Measurements from ENCODE around the gene TUSC7.

Gene TUSC7

GRCh38 chr3:116678853-116679252 is 30.7 kb upstream of the TUSC7 start:
- no peak for DNase-seq
- Histone ChIP-seq H3K4me2 (ENCODE audit: insufficient read depth, low read length) (no peak overlapping the region), H3K9me3 (ENCODE audit: insufficient read depth, low read length, severe bottlenecking) (no peaks in the 10 kb centered on the region), H3K36me3 (ENCODE audit: insufficient read depth, low read length) (no peaks in the 10 kb centered on the region), H3K9ac (ENCODE audit: low read depth, low read length) (no peak overlapping the region), H4K20me1 (ENCODE audit: insufficient read depth, low read length) (no peaks in the 10 kb centered on the region), H3K27me3 (ENCODE audit: insufficient read depth, low read length, poor library complexity) (no peaks in the 10 kb centered on the region), H3K4me3 (ENCODE audit: low read depth in 1 of 2, low read length in 2 of 2) (no peak overlapping the region), H2AFZ (ENCODE audit: low read depth, low read length) (no peak overlapping the region), H3K79me2 (ENCODE audit: insufficient read depth, low read length) (no peaks in the 10 kb centered on the region), H3K4me1 (ENCODE audit: insufficient read depth, low read length) (no peaks in the 10 kb centered on the region), H3K27ac (ENCODE audit: low read length) (no peak overlapping the region)
- TF ChIP-seq CTCF (IDR thresholded peaks at IDR 0.05; ENCODE audit: borderline replicate concordance, extremely low read depth, low read length, poor library complexity, severe bottlenecking) (no peak), EZH2 (IDR thresholded peaks at IDR 0.05; ENCODE audit: borderline replicate concordance, low read depth, low read length, severe bottlenecking) (no peak)
- no peak for ATAC-seq (ENCODE audit: insufficient read depth, low read depth)

- H4K20me1 ChIP-seq (ENCODE audit: insufficient read depth, low read length): no peaks in the 10 kb centered on the region
- TF ChIP-seq CTCF (IDR thresholded peaks at IDR 0.05; ENCODE audit: borderline replicate concordance, extremely low read depth, low read length, poor library complexity, severe bottlenecking) (no peak), EZH2 (IDR thresholded peaks at IDR 0.05; ENCODE audit: borderline replicate concordance, low read depth, low read length, severe bottlenecking) (no peak)
- no peaks in the 10 kb centered on the region for H3K4me1 ChIP-seq (ENCODE audit: insufficient read depth, low read length)
- no peaks in the 10 kb centered on the region for H3K79me2 ChIP-seq (ENCODE audit: insufficient read depth, low read length)
- no peak overlapping the region for H3K4me2 ChIP-seq (ENCODE audit: insufficient read depth, low read length)
- no peak overlapping the region for H3K9ac ChIP-seq (ENCODE audit: low read depth, low read length)
- no peaks in the 10 kb centered on the region for H3K36me3 ChIP-seq (ENCODE audit: insufficient read depth, low read length)
- H3K27me3 ChIP-seq (ENCODE audit: insufficient read depth, low read length, poor library complexity): no peaks in the 10 kb centered on the region
- no peak overlapping the region for H3K27ac ChIP-seq (ENCODE audit: low read length)
- ATAC-seq (ENCODE audit: insufficient read depth, low read depth): no peak
- no peak overlapping the region for H3K4me3 ChIP-seq (ENCODE audit: low read depth in 1 of 2, low read length in 2 of 2)
- no peak overlapping the region for H2AFZ ChIP-seq (ENCODE audit: low read depth, low read length)
- no peak for DNase-seq
- no peaks in the 10 kb centered on the region for H3K9me3 ChIP-seq (ENCODE audit: insufficient read depth, low read length, severe bottlenecking)
Observed at GRCh38 chr3:116691041-116691440, 18.5 kb upstream of the TUSC7 start.

- ATAC-seq (ENCODE audit: insufficient read depth, low read depth): no peak
- DNase-seq: no peak
- no peak for TF ChIP-seq EZH2 (IDR thresholded peaks at IDR 0.05; ENCODE audit: borderline replicate concordance, low read depth, low read length, severe bottlenecking)
- Histone ChIP-seq H3K9me3 (ENCODE audit: insufficient read depth, low read length, severe bottlenecking) (no peaks in the 10 kb centered on the region), H3K4me3 (ENCODE audit: low read depth in 1 of 2, low read length in 2 of 2) (no peak overlapping the region), H3K36me3 (ENCODE audit: insufficient read depth, low read length) (no peaks in the 10 kb centered on the region), H2AFZ (ENCODE audit: low read depth, low read length) (no peak overlapping the region), H3K4me2 (ENCODE audit: insufficient read depth, low read length) (no peak overlapping the region), H3K9ac (ENCODE audit: low read depth, low read length) (no peak overlapping the region), H3K27me3 (ENCODE audit: insufficient read depth, low read length, poor library complexity) (no peaks in the 10 kb centered on the region), H4K20me1 (ENCODE audit: insufficient read depth, low read length) (no peaks in the 10 kb centered on the region), H3K4me1 (ENCODE audit: insufficient read depth, low read length) (no peaks in the 10 kb centered on the region), H3K27ac (ENCODE audit: low read length) (no peak overlapping the region), H3K79me2 (ENCODE audit: insufficient read depth, low read length) (no peaks in the 10 kb centered on the region)
Observed at GRCh38 chr3:116701070-116701469, 8.5 kb upstream of the TUSC7 start.

- H3K27me3 ChIP-seq (ENCODE audit: insufficient read depth, low read length, poor library complexity): no peaks in the 10 kb centered on the region
- H2AFZ ChIP-seq (ENCODE audit: low read depth, low read length): no peak overlapping the region
- H3K4me1 ChIP-seq (ENCODE audit: insufficient read depth, low read length): no peaks in the 10 kb centered on the region
- H3K9me3 ChIP-seq (ENCODE audit: insufficient read depth, low read length, severe bottlenecking): no peaks in the 10 kb centered on the region
- H3K9ac ChIP-seq (ENCODE audit: low read depth, low read length): no peak overlapping the region
- H3K4me3 ChIP-seq (ENCODE audit: low read depth in 1 of 2, low read length in 2 of 2): no peak overlapping the region
- H3K36me3 ChIP-seq (ENCODE audit: insufficient read depth, low read length): no peaks in the 10 kb centered on the region
- DNase-seq (no peak), ATAC-seq (ENCODE audit: insufficient read depth, low read depth) (no peak)
- H3K4me2 ChIP-seq (ENCODE audit: insufficient read depth, low read length): no peak overlapping the region
- no peak overlapping the region for H3K27ac ChIP-seq (ENCODE audit: low read length)
- H4K20me1 ChIP-seq (ENCODE audit: insufficient read depth, low read length): no peaks in the 10 kb centered on the region
- H3K79me2 ChIP-seq (ENCODE audit: insufficient read depth, low read length): no peaks in the 10 kb centered on the region
- no peak for TF ChIP-seq EZH2 (IDR thresholded peaks at IDR 0.05; ENCODE audit: borderline replicate concordance, low read depth, low read length, severe bottlenecking)
- TF ChIP-seq CTCF (IDR thresholded peaks at IDR 0.05; ENCODE audit: borderline replicate concordance, extremely low read depth, low read length, poor library complexity, severe bottlenecking): no peak
Observed at GRCh38 chr3:116702334-116702733, 7.2 kb upstream of the TUSC7 start.
